Measurements from ENCODE around the gene OR2T10.
"Not testable (repeated sequence)": the region's sequence is repeated elsewhere in the genome, so short reads cannot be mapped to it uniquely, and the experiment has no call there.

The OR2T10 gene

GRCh38 chr1:248597589-248597988, at the start of gene OR2T10:
Gene OR2T10 (minus strand): TSS chr1:248597700. CDS start chr1:248593768, 3,932 bp downstream.
- Histone ChIP-seq H3K27me3 (ENCODE audit: control insufficient read depth in 1 of 2, insufficient read depth in 2 of 2, low read length in 2 of 2) (no peaks in the 10 kb centered on the region), H3K27ac (ENCODE audit: low read depth, low read length) (no peak within 1 kb of the TSS), H3K4me1 (ENCODE audit: control insufficient read depth in 1 of 2, insufficient read depth in 2 of 2, low read length in 2 of 2) (no peaks in the 10 kb centered on the region), H3K9ac (ENCODE audit: low read depth in 1 of 2, low read length in 2 of 2) (no peak within 1 kb of the TSS), H3K36me3 (ENCODE audit: control insufficient read depth in 1 of 2, insufficient read depth in 2 of 2, low read length in 2 of 2) (no peaks in the 10 kb centered on the region), H3K9me3 (ENCODE audit: control insufficient read depth in 1 of 2, low read length in 2 of 2) (no peaks in the 10 kb centered on the region), H3K4me3 (ENCODE audit: low read depth in 1 of 2, low read length in 2 of 2) (no peak within 1 kb of the TSS)

GRCh38 chr1:248645178-248645577, 47.7 kb upstream of the OR2T10 start, which contains the start of gene OR2T35:
Gene OR2T35 (minus strand): TSS chr1:248645278. CDS start chr1:248639258, 6,020 bp downstream.
- H3K27ac ChIP-seq (ENCODE audit: low read depth, low read length); H3K4me1 ChIP-seq (ENCODE audit: control insufficient read depth in 1 of 2, insufficient read depth in 2 of 2, low read length in 2 of 2); H3K9ac ChIP-seq (ENCODE audit: low read depth in 1 of 2, low read length in 2 of 2); H3K4me3 ChIP-seq (ENCODE audit: low read depth in 1 of 2, low read length in 2 of 2); H3K9me3 ChIP-seq (ENCODE audit: control insufficient read depth in 1 of 2, low read length in 2 of 2); H3K36me3 ChIP-seq (ENCODE audit: control insufficient read depth in 1 of 2, insufficient read depth in 2 of 2, low read length in 2 of 2); H3K27me3 ChIP-seq (ENCODE audit: control insufficient read depth in 1 of 2, insufficient read depth in 2 of 2, low read length in 2 of 2): not testable (repeated sequence)

- H3K9me3 ChIP-seq (ENCODE audit: control insufficient read depth in 1 of 2, low read length in 2 of 2); H3K9ac ChIP-seq (ENCODE audit: low read depth in 1 of 2, low read length in 2 of 2); H3K4me1 ChIP-seq (ENCODE audit: control insufficient read depth in 1 of 2, insufficient read depth in 2 of 2, low read length in 2 of 2); H3K27me3 ChIP-seq (ENCODE audit: control insufficient read depth in 1 of 2, insufficient read depth in 2 of 2, low read length in 2 of 2); H3K27ac ChIP-seq (ENCODE audit: low read depth, low read length); H3K36me3 ChIP-seq (ENCODE audit: control insufficient read depth in 1 of 2, insufficient read depth in 2 of 2, low read length in 2 of 2); H3K4me3 ChIP-seq (ENCODE audit: low read depth in 1 of 2, low read length in 2 of 2): not testable (repeated sequence)
Observed at GRCh38 chr1:248642971-248643651, 45.6 kb upstream of the OR2T10 start.

GRCh38 chr1:248641583-248641982, 44.1 kb upstream of the OR2T10 start:
- H3K4me3 ChIP-seq (ENCODE audit: low read depth in 1 of 2, low read length in 2 of 2); H3K27ac ChIP-seq (ENCODE audit: low read depth, low read length); H3K36me3 ChIP-seq (ENCODE audit: control insufficient read depth in 1 of 2, insufficient read depth in 2 of 2, low read length in 2 of 2); H3K9ac ChIP-seq (ENCODE audit: low read depth in 1 of 2, low read length in 2 of 2); H3K9me3 ChIP-seq (ENCODE audit: control insufficient read depth in 1 of 2, low read length in 2 of 2); H3K4me1 ChIP-seq (ENCODE audit: control insufficient read depth in 1 of 2, insufficient read depth in 2 of 2, low read length in 2 of 2); H3K27me3 ChIP-seq (ENCODE audit: control insufficient read depth in 1 of 2, insufficient read depth in 2 of 2, low read length in 2 of 2): not testable (repeated sequence)

- H3K9ac ChIP-seq (ENCODE audit: low read depth in 1 of 2, low read length in 2 of 2); H3K4me3 ChIP-seq (ENCODE audit: low read depth in 1 of 2, low read length in 2 of 2); H3K9me3 ChIP-seq (ENCODE audit: control insufficient read depth in 1 of 2, low read length in 2 of 2); H3K27ac ChIP-seq (ENCODE audit: low read depth, low read length); H3K36me3 ChIP-seq (ENCODE audit: control insufficient read depth in 1 of 2, insufficient read depth in 2 of 2, low read length in 2 of 2); H3K27me3 ChIP-seq (ENCODE audit: control insufficient read depth in 1 of 2, insufficient read depth in 2 of 2, low read length in 2 of 2); H3K4me1 ChIP-seq (ENCODE audit: control insufficient read depth in 1 of 2, insufficient read depth in 2 of 2, low read length in 2 of 2): not testable (repeated sequence)
Observed at GRCh38 chr1:248640906-248641305, 43.4 kb upstream of the OR2T10 start.

- H3K4me3 ChIP-seq (ENCODE audit: low read depth in 1 of 2, low read length in 2 of 2); H3K9me3 ChIP-seq (ENCODE audit: control insufficient read depth in 1 of 2, low read length in 2 of 2); H3K36me3 ChIP-seq (ENCODE audit: control insufficient read depth in 1 of 2, insufficient read depth in 2 of 2, low read length in 2 of 2); H3K27ac ChIP-seq (ENCODE audit: low read depth, low read length); H3K4me1 ChIP-seq (ENCODE audit: control insufficient read depth in 1 of 2, insufficient read depth in 2 of 2, low read length in 2 of 2); H3K27me3 ChIP-seq (ENCODE audit: control insufficient read depth in 1 of 2, insufficient read depth in 2 of 2, low read length in 2 of 2); H3K9ac ChIP-seq (ENCODE audit: low read depth in 1 of 2, low read length in 2 of 2): not testable (repeated sequence)
Observed at GRCh38 chr1:248639652-248640051, 42.2 kb upstream of the OR2T10 start.

- not testable (repeated sequence) for H3K4me3 ChIP-seq (ENCODE audit: low read depth in 1 of 2, low read length in 2 of 2); H3K4me1 ChIP-seq (ENCODE audit: control insufficient read depth in 1 of 2, insufficient read depth in 2 of 2, low read length in 2 of 2); H3K9me3 ChIP-seq (ENCODE audit: control insufficient read depth in 1 of 2, low read length in 2 of 2); H3K27me3 ChIP-seq (ENCODE audit: control insufficient read depth in 1 of 2, insufficient read depth in 2 of 2, low read length in 2 of 2); H3K9ac ChIP-seq (ENCODE audit: low read depth in 1 of 2, low read length in 2 of 2); H3K27ac ChIP-seq (ENCODE audit: low read depth, low read length); H3K36me3 ChIP-seq (ENCODE audit: control insufficient read depth in 1 of 2, insufficient read depth in 2 of 2, low read length in 2 of 2)
Observed at GRCh38 chr1:248636612-248637011, 39.1 kb upstream of the OR2T10 start.

- not testable (repeated sequence) for H3K27me3 ChIP-seq (ENCODE audit: control insufficient read depth in 1 of 2, insufficient read depth in 2 of 2, low read length in 2 of 2); H3K9me3 ChIP-seq (ENCODE audit: control insufficient read depth in 1 of 2, low read length in 2 of 2); H3K4me1 ChIP-seq (ENCODE audit: control insufficient read depth in 1 of 2, insufficient read depth in 2 of 2, low read length in 2 of 2); H3K27ac ChIP-seq (ENCODE audit: low read depth, low read length); H3K9ac ChIP-seq (ENCODE audit: low read depth in 1 of 2, low read length in 2 of 2); H3K36me3 ChIP-seq (ENCODE audit: control insufficient read depth in 1 of 2, insufficient read depth in 2 of 2, low read length in 2 of 2); H3K4me3 ChIP-seq (ENCODE audit: low read depth in 1 of 2, low read length in 2 of 2)
Observed at GRCh38 chr1:248634991-248635390, 37.5 kb upstream of the OR2T10 start, which contains the start of gene OR2T11. Gene OR2T11 (minus strand): TSS chr1:248635091. CDS start chr1:248627128, 7,963 bp downstream.

GRCh38 chr1:248631354-248632008, 34.0 kb upstream of the OR2T10 start:
- Histone ChIP-seq H3K4me1 (ENCODE audit: control insufficient read depth in 1 of 2, insufficient read depth in 2 of 2, low read length in 2 of 2) (peaks cover 0 to 4% of the 10 kb centered on the region in 2 donors), H3K4me3 (ENCODE audit: low read depth in 1 of 2, low read length in 2 of 2) (no peak overlapping the region), H3K36me3 (ENCODE audit: control insufficient read depth in 1 of 2, insufficient read depth in 2 of 2, low read length in 2 of 2) (no peaks in the 10 kb centered on the region), H3K27me3 (ENCODE audit: control insufficient read depth in 1 of 2, insufficient read depth in 2 of 2, low read length in 2 of 2) (no peaks in the 10 kb centered on the region), H3K27ac (ENCODE audit: low read depth, low read length) (no peak overlapping the region), H3K9ac (ENCODE audit: low read depth in 1 of 2, low read length in 2 of 2) (no peak overlapping the region), H3K9me3 (ENCODE audit: control insufficient read depth in 1 of 2, low read length in 2 of 2) (no peaks in the 10 kb centered on the region)

GRCh38 chr1:248630551-248630950, 33.1 kb upstream of the OR2T10 start:
- no peaks in the 10 kb centered on the region for H3K36me3 ChIP-seq (ENCODE audit: control insufficient read depth in 1 of 2, insufficient read depth in 2 of 2, low read length in 2 of 2)
- no peak overlapping the region for H3K9ac ChIP-seq (ENCODE audit: low read depth in 1 of 2, low read length in 2 of 2)
- H3K27ac ChIP-seq (ENCODE audit: low read depth, low read length), result no peak overlapping the region
- no peaks in the 10 kb centered on the region for H3K9me3 ChIP-seq (ENCODE audit: control insufficient read depth in 1 of 2, low read length in 2 of 2)
- no peak overlapping the region for H3K4me3 ChIP-seq (ENCODE audit: low read depth in 1 of 2, low read length in 2 of 2)
- no peaks in the 10 kb centered on the region for H3K27me3 ChIP-seq (ENCODE audit: control insufficient read depth in 1 of 2, insufficient read depth in 2 of 2, low read length in 2 of 2)
- H3K4me1 ChIP-seq (ENCODE audit: control insufficient read depth in 1 of 2, insufficient read depth in 2 of 2, low read length in 2 of 2), result peaks cover 0 to 4% of the 10 kb centered on the region in 2 donors

Data from duodenal mucosa (tissue), 2 donors.